Stimulated activated naive CD4-positive, alpha-beta T cell (primary cell): Measurements from ENCODE around the gene ITGAV.

Experiments
- DNase-seq, 6 experiments: peaks; one replicate each; lab custom pipeline; 2025; lab: John Stamatoyannopoulos, UW

Gene ITGAV

DNA sequence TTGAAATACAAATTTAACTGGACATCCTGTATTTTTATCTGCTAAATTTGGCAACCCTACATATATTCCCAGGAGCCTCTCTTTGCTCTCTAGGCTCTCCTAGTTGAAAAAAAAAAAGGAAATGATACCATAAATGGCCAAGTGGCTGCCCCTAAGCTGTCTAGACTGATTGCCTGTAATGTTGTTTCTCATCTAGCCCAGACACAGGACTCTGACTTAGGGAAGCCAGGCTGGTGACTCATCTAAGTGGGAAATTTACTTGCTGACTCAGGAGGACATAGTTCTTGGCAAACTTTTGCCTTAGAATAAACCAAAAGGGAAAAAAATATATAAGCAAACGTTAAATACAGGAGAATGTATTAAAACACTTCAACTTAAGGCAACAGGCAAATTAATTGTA lies 14.6 kb upstream of the ITGAV start:
- DNase-seq = no peak

DNA sequence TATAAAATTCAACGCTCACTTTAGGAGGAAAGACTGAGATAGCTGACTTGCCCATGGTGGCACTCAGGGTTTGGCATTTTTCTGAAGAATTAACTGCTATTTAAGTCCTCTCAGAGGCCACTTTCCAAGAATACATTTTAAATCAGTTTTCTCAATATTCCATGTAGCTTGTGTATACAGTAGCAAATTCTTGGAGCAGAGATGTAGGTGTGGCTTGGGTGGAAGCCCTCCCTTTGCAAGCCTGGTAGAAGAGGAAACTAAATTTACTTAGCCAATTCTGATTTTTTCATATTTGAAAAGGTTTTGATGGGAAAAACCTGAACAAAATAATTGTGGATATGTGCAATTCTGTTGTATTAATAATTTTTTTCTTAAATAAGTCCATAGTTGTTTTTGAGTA lies 14.0 kb upstream of the ITGAV start:
- DNase-seq = no peak

GRCh38 chr2:186576614-186577013 lies 13.2 kb upstream of the ITGAV start:
- DNase-seq = no peak

DNA sequence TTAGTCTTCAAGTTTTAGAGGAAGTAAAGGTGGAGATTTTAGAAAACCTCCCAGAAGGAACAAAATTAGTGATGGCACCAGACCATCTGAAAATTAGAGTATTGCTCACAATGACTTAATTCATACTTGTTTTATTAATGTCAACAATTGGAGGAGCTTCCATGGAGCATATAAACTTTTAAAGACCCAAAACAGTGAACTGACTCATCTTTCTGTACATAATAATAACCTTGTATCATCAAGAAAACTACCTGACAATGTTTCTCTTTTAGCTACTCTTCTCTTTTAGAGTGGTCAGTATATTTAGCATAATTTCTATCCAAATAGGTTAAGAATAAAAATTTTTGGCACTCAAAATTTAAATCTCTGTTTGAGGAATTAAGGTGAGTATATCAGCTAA lies 7.2 kb upstream of the ITGAV start:
- DNase-seq = no peak

GRCh38 chr2:186584053-186584452 lies 5.8 kb upstream of the ITGAV start:
- no peak for DNase-seq

DNA sequence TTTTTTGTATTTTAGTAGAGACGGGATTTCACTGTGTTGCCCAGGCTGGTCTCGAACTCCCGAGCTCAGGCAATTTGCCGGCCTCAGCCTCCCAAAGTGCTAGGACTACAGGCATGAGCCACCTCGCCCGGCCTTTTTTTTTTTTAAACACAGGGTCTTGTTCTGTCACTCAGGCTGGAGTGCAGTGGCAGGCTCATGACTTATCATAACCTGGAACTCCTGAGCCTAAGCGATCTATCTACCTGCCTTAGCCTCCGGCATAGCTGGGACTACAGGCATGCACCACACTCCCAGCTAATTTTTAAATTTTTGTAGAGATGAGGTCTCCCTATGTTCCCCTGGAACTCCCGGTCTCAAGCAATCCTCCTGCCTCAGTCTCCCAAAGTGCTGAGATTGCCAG lies 1.4 kb upstream of the ITGAV start:
- DNase-seq = no peak

GRCh38 chr2:186588940-186589611 lies 780 bp upstream of the ITGAV start:
- no peak for DNase-seq

GRCh38 chr2:186590350-186590758 lies 498 bp downstream of the ITGAV start:
- DNase-seq = peak in 1 of 6 experiments; percentile 43

DNA sequence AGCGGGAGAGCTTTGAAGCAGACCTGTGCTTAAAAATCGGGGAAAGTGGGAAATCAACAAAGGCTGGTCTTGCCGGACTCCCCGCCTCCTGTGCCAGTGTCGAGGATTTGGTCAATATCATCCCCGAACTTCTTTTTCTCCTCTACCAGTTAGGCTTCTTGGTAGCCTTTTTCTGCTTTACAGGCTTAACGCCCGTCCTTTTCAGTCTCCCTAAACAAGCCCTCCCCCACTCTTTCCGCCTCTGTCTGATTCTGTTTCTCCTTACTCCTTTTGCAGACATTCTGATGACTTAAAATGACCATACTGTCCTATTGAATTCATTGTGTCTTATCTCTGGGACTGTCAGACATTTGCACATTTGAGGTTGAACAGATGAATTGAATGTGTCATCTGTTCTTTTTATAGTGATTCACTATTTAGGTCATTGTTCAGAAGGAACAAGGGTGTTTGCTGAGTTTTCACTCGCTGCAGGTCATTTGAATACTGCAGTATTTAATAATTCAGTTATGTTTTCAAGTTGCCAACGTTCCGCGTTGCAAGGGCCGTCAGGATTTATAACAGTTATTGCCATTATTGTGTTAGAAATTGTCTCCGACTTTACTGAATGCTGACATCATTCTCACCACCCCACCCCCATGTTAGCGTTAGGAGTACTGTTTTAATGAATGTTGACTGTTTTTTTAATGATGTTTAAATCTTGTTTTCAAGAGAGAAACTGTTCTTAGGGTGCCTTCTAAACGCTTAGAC lies 1.1 kb downstream of the ITGAV start:
- peak in 3 of 6 experiments; percentile 9 to 39 (median 21) for DNase-seq

DNA sequence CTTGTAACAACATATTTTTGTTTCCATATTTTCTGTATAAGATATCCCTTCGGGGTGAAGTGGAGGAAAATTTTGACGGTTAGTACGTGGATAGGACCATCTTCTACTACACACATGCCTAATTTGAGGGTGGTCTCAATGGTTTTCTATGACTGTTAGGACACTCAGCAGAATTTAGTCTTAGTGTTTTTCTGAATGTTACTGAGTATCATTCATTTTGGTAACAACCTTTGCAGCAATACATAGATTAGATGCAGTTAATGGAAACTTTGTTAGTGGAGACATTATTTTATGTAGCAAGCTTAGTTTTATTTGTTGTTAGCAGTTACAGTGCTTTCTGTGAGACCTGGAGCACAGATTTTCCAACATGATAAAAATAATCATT lies 1.6 kb downstream of the ITGAV start:
- no peak for DNase-seq

GRCh38 chr2:186592137-186592875 lies 2.5 kb downstream of the ITGAV start:
- DNase-seq = no peak

- no peak for DNase-seq
Measured at GRCh38 chr2:186593523-186593922, 3.7 kb downstream of the ITGAV start.

DNA sequence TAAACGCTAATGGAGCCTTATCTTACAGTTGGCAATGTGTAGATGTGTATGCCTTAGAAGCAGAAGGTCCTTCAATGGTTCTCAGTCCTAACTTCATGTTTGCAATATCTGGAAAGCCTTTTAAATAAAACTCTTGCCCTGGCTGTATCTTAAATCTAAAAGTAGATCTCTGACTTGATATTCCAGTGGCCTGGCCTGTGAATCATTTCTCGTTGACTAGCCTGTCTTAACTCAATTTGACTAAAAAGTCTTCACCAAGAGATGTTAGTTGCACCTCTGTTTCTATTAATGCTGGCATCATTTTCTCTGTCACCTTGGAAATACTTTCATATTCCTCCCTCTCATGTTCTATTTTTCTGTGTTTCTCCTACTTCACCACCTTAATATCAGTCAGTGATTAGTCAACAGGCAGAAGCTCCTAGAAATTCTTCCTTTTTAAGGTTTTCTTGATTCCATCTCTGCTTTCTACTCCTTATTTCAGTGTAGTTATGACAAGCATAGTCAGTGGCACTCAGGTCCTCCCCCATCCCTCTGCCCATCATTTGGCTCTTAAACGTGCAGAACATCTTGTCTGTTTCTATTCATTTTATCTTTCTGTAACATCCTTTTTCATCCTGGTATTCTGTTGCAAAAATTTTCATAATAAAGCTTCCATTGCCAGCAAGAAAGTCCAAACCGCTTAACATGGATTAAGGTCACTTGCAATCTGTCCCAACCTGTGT lies 4.3 kb downstream of the ITGAV start:
- no peak for DNase-seq

DNA sequence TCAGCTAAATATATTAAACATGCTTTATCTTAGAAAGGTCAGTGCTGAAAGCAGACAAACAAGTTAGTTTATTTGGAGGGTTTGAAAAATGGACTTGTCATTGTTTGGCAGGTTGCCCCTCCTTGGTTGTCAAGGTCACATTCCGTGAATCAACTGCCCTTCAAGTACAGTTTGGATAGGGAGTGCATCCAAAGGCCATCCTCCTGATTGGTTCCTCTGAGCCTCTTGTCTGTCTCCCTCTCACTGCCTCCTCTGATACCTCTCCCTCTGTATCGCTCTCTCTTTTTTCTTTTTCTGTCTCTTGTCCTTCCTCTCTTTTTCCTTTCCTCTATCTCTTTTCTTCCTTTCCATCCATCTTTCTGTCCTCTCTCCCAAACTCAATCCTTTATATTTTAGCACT lies 5.4 kb downstream of the ITGAV start:
- no peak for DNase-seq

GRCh38 chr2:186599186-186599778 lies 9.4 kb downstream of the ITGAV start:
- DNase-seq = no peak

DNA sequence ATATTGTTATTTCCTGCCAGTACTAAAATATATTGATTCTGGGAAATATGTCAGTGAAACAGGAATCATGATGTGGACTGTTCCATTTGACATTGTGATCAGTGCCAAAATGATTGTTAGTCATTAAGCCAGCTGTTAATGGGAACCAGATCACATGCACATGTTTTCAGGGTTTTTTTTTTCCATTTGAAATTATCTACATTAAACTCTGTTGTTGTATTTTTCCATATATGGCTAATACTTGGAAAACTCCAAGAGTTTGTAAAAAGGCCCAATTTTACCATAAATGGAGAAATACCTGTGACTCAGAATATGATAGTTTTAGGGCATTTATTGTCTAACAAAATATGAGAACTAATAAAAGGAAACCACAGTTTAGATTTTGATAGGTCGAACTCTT lies 13.4 kb downstream of the ITGAV start:
- DNase-seq = no peak

DNA sequence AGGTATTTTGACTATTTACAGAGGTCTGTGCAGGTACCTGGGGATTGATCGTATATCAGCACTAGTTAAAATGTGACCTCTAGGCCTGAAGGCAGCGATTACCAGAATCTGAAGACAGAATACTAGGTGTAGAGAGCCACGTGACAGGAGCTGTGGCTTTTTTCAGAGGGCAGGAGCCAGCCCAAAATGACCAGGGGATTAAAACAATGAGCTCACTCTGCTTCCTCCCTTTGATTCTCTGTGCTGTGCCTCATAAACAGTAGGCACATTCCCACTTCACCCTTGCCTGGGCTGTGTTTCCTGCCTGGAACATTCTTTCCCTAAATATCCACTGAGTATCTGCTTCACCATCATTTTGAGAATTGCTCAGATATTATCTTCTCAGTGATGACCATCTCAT lies 15.2 kb downstream of the ITGAV start:
- DNase-seq = no peak

DNA sequence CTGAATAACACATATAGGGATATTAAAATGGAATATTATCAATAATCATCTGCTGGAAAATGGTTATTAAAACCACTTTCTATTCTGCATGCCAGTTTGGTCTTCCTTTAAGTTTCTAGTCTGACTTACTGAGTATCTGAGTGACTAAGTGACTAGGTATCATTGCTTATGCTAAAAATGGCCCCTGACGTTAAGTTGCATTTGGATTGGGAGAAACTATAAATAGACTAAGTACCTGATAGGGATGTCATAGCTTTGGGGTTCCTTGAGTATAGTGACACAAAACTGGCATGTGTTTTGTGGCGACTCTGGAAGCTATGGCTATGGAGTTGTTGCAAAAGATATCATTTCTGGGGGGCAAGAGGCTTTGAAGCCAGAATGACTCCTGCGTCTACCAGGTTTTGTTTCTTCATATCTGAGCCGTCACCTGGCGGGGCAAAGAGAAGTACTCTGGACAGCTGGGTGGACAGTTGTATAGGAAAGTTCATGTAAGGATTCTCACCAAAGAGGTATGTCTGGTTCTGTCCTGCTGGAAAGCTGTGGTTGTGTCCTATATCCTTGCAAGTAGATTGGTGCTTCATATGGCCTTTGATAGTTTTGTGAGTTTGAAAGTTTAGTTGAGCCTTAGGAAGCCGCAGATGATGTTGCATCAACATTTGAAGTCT lies 17.9 kb downstream of the ITGAV start:
- DNase-seq = no peak

- DNase-seq = no peak
Measured at GRCh38 chr2:186610785-186611184, 20.9 kb downstream of the ITGAV start.

GRCh38 chr2:186611526-186611925 lies 21.7 kb downstream of the ITGAV start:
- DNase-seq = no peak

- no peak for DNase-seq
Measured at GRCh38 chr2:186612026-186612425, 22.2 kb downstream of the ITGAV start.
